Keratinocyte (primary cell): ENCODE measurements around the gene API5. TPM values are rescaled to one million over a fixed set of nuclear protein-coding genes. Genes with fewer than 3 reads are reported as not detected.

Experiments used
- DNase-seq: peaks from one replicate; pipeline ENCODE4 v3.0.0-alpha.2; 2011; ENCODE audit warnings: low read depth, missing footprints, low spot score
- FAIRE-seq: peaks from 2 replicates; lab custom pipeline; 2011; peaks lifted over from hg19 to GRCh38; lab: Jason Lieb, UNC
- H2AFZ ChIP-seq: 2 replicates; pipeline ENCODE4 v1.6.0; 2012; ENCODE audit warnings: low read length, control low read depth, inconsistent platforms; ENCODE audit not compliant: control insufficient read depth
- H3K27ac ChIP-seq: 2 replicates; pipeline ENCODE4 v1.5.1; 2011; ENCODE audit warnings: low read length; ENCODE audit not compliant: control insufficient read depth, insufficient read depth
- H3K27me3 ChIP-seq: 3 replicates; pipeline ENCODE4 v1.6.0; 2011; ENCODE audit warnings: low read length; ENCODE audit not compliant: control insufficient read depth, insufficient read depth; ENCODE audit errors: extremely low read depth
- H3K36me3 ChIP-seq, 2 experiments: 2 replicates in 1 of 2; 3 replicates in 1 of 2; pipeline ENCODE4 v1.5.1; 2011; ENCODE audit warnings: low read length in 2 of 2, mild to moderate bottlenecking in 1 of 2; ENCODE audit not compliant: control insufficient read depth in 2 of 2, insufficient read depth in 2 of 2; ENCODE audit errors: extremely low read depth in 1 of 2
- H3K4me1 ChIP-seq: 3 replicates; pipeline ENCODE4 v1.5.1; 2011; ENCODE audit warnings: low read length; ENCODE audit not compliant: control insufficient read depth, insufficient read depth; ENCODE audit errors: extremely low read depth
- H3K4me2 ChIP-seq: 3 replicates; pipeline ENCODE4 v1.6.0; 2011; ENCODE audit warnings: low read depth, low read length; ENCODE audit not compliant: control insufficient read depth, insufficient read depth; ENCODE audit errors: extremely low read depth
- H3K4me3 ChIP-seq, 3 experiments: fragments of 200-600 bp in 1 of 3; sonication (generic) in 1 of 3; 2 replicates in 2 of 3; 3 replicates in 1 of 3; pipeline ENCODE4 v1.5.1; 2011 to 2016; ENCODE audit warnings: low read length in 3 of 3, mild to moderate bottlenecking in 3 of 3, control low read depth in 2 of 3, inconsistent platforms in 1 of 3, low read depth in 1 of 3, mixed read lengths in 1 of 3, mixed run types in 1 of 3, moderate library complexity in 1 of 3; ENCODE audit not compliant: control insufficient read depth in 2 of 3, insufficient read depth in 2 of 3; ENCODE audit errors: extremely low read depth in 1 of 3
- H3K79me2 ChIP-seq: 2 replicates; pipeline ENCODE4 v1.6.0; 2012; ENCODE audit warnings: low read length; ENCODE audit not compliant: control insufficient read depth, insufficient read depth
- H3K9ac ChIP-seq: 3 replicates; pipeline ENCODE4 v1.6.0; 2011; ENCODE audit warnings: low read length; ENCODE audit not compliant: control insufficient read depth, insufficient read depth; ENCODE audit errors: extremely low read depth
- H3K9me1 ChIP-seq: 3 replicates; pipeline ENCODE4 v1.6.0; 2011; ENCODE audit warnings: low read length; ENCODE audit not compliant: control insufficient read depth, insufficient read depth; ENCODE audit errors: extremely low read depth
- H3K9me3 ChIP-seq: 2 replicates; pipeline ENCODE4 v1.5.1; 2012; ENCODE audit warnings: low read depth, low read length; ENCODE audit not compliant: control insufficient read depth
- H4K20me1 ChIP-seq: 3 replicates; pipeline ENCODE4 v1.6.0; 2011; ENCODE audit warnings: low read length; ENCODE audit not compliant: control insufficient read depth, insufficient read depth; ENCODE audit errors: extremely low read depth
- EZH2 ChIP-seq: IDR thresholded peaks from one replicate; pipeline ENCODE4 v1.6.1; 2012; ENCODE audit warnings: inconsistent platforms, mild to moderate bottlenecking, low read length, moderate library complexity
- dilution Hi-C: fragments of 300-500 bp; cut with MboI; formaldehyde crosslinking; loops from one replicate; pipeline ENCODE4 v1.7.0; 2020; ENCODE audit warnings: low sequenced_read_pairs; ENCODE audit not compliant: extremely low pct_ligation_motif_present
- polyA plus RNA-seq, 5 experiments: library from polyadenylated mRNA; depleted of rRNA in 3 of 5; stranded (reverse) in 3 of 5; stranded (forward) in 1 of 5; unstranded in 1 of 5; fragments of >200 nt; gene quantifications; 1 replicate in 1 of 5; 2 replicates in 3 of 5; 3 replicates in 1 of 5; pipeline versions ENCODE4 v1.2.1 to v1.2.3, GENCODE V29; 2011 to 2012; ENCODE audit warnings: missing spikeins in 2 of 5, low read depth in 1 of 5, low replicate concordance in 1 of 5
- TF ChIP-seq, protein P1 (sequence below), 3 experiments: IDR thresholded peaks in 1 of 3; conservative IDR thresholded peaks in 1 of 3; optimal IDR thresholded peaks in 1 of 3; 2 replicates in 2 of 3; 3 replicates in 1 of 3; pipeline versions ENCODE3 to v1.5.1; 2011; ENCODE audit warnings: low read length in 3 of 3, mild to moderate bottlenecking in 3 of 3, moderate library complexity in 2 of 3, control low read depth in 1 of 3, inconsistent platforms in 1 of 3; ENCODE audit not compliant: insufficient read depth in 2 of 3; ENCODE audit errors: extremely low read depth in 1 of 3

The API5 gene
- polyA plus RNA-seq, 1 donor (not counting 4 experiments of a cell fraction or from before 2014, with no cell fraction given): 117 TPM

DNA sequence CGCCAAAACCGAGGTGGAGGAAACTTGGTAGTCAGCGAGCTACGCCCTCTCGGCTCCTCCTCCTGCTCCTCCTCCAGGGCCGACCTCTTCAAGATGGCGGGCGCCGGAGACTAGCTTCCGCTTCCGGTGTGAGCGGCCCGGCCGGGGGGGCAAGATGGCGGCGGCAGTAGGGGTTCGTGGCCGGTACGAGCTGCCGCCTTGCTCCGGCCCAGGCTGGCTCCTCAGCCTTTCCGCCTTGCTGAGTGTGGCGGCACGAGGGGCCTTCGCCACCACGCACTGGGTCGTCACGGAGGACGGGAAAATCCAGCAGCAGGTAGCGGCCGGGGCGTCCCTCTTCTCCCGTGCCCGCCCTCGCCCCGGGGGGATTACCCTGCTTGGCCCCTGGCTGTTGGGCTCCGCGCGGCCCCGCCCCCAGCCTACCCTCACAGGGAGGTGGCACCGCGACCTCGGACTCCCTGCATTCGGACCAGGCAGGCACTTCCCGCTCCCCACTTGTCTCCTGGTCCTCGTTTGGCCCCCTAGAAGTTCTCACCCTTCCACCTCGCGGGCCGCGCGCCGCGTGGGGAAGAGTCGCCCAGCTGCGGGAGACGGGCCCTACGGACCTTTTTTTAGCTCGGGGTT is 47.1 kb downstream of the API5 start, which contains the start of gene TTC17:
TTC17 (plus strand) TSS at position 120 of the 621 bp plus-strand sequence; CDS start at position 155, 35 bp downstream.
- H3K27me3 ChIP-seq: no peaks in the 10 kb centered on the region
- dilution Hi-C loops: no loop called here
- no peaks in the 10 kb centered on the region for H4K20me1 ChIP-seq
- peaks cover 22% of the 10 kb centered on the region for H3K4me1 ChIP-seq
- FAIRE-seq (no peak), DNase-seq (peak; percentile 44)
- peak within 1 kb of the TSS; percentile 99 for H2AFZ ChIP-seq
- H3K4me3 ChIP-seq: peak within 1 kb of the TSS; percentile 92 to 94 (median 92)
- H3K4me2 ChIP-seq: peak within 1 kb of the TSS; percentile 90
- peak within 1 kb of the TSS; percentile 89 for H3K27ac ChIP-seq
- peaks cover 51% of the 10 kb centered on the region for H3K79me2 ChIP-seq
- no peaks in the 10 kb centered on the region for H3K9me3 ChIP-seq
- no peaks in the 10 kb centered on the region for H3K36me3 ChIP-seq
- peak within 1 kb of the TSS; percentile 97 for H3K9ac ChIP-seq
- H3K9me1 ChIP-seq: no peaks in the 10 kb centered on the region
- TF ChIP-seq, protein P1, sequence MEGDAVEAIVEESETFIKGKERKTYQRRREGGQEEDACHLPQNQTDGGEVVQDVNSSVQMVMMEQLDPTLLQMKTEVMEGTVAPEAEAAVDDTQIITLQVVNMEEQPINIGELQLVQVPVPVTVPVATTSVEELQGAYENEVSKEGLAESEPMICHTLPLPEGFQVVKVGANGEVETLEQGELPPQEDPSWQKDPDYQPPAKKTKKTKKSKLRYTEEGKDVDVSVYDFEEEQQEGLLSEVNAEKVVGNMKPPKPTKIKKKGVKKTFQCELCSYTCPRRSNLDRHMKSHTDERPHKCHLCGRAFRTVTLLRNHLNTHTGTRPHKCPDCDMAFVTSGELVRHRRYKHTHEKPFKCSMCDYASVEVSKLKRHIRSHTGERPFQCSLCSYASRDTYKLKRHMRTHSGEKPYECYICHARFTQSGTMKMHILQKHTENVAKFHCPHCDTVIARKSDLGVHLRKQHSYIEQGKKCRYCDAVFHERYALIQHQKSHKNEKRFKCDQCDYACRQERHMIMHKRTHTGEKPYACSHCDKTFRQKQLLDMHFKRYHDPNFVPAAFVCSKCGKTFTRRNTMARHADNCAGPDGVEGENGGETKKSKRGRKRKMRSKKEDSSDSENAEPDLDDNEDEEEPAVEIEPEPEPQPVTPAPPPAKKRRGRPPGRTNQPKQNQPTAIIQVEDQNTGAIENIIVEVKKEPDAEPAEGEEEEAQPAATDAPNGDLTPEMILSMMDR (optimal IDR thresholded peaks at IDR 0.05 in 1 of 3, IDR thresholded peaks at IDR 0.05 in 1 of 3, conservative IDR thresholded peaks at IDR 0.05 in 1 of 3; ENCODE audit: extremely low read depth in 1 of 3, insufficient read depth in 2 of 3, low read length in 3 of 3): no peak
- TF ChIP-seq EZH2: no peak

DNA sequence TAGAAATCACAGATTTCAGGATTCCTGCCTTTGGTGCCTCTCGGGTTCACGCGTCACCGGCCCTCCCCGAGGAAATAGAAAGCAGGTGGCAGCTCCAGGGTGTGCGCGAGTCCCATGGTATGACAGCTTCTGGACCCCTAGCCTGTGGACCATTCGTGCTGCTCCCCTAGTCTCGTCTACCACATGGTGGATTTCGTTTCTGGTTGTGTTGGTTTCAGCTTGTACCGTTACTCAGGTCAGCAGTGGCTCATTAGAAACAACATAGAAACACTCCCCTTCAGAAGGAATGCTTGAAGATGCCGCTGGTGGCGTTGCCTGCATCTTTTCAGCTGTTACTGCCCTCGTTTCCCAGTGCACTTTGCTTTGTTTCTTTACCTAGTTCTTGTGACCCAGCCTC is 47.6 kb downstream of the API5 start:
- peak overlapping the region; percentile 97 for H3K9ac ChIP-seq
- H3K9me3 ChIP-seq: no peaks in the 10 kb centered on the region
- peaks cover 22% of the 10 kb centered on the region for H3K4me1 ChIP-seq
- H4K20me1 ChIP-seq: no peaks in the 10 kb centered on the region
- H3K36me3 ChIP-seq: no peaks in the 10 kb centered on the region
- H3K27me3 ChIP-seq: no peaks in the 10 kb centered on the region
- H3K27ac ChIP-seq: peak overlapping the region; percentile 89
- peak overlapping the region; percentile 99 for H2AFZ ChIP-seq
- DNase-seq (no peak), FAIRE-seq (peak; percentile 62)
- TF ChIP-seq, protein P1 (optimal IDR thresholded peaks at IDR 0.05 in 1 of 3, IDR thresholded peaks at IDR 0.05 in 1 of 3, conservative IDR thresholded peaks at IDR 0.05 in 1 of 3; ENCODE audit: extremely low read depth in 1 of 3, insufficient read depth in 2 of 3, low read length in 3 of 3): peak in 2 of 3 experiments; percentile 7 to 23
- TF ChIP-seq EZH2: no peak
- H3K4me3 ChIP-seq: peak overlapping the region; percentile 92 to 94 (median 92)
- H3K9me1 ChIP-seq: no peaks in the 10 kb centered on the region
- H3K79me2 ChIP-seq: peaks cover 56% of the 10 kb centered on the region
- dilution Hi-C loops: no loop called here
- H3K4me2 ChIP-seq: peak overlapping the region; percentile 90
